Measurements from ENCODE around the gene ITFG2. TPM values are rescaled to one million over a fixed set of nuclear protein-coding genes. Genes with fewer than 3 reads are reported as not detected.

Gene ITFG2
- total RNA-seq (2022; extraction: Qiagen RNA extraction), result 13.3 to 16.5 TPM (median 14.6 TPM) in 5 replicates

DNA sequence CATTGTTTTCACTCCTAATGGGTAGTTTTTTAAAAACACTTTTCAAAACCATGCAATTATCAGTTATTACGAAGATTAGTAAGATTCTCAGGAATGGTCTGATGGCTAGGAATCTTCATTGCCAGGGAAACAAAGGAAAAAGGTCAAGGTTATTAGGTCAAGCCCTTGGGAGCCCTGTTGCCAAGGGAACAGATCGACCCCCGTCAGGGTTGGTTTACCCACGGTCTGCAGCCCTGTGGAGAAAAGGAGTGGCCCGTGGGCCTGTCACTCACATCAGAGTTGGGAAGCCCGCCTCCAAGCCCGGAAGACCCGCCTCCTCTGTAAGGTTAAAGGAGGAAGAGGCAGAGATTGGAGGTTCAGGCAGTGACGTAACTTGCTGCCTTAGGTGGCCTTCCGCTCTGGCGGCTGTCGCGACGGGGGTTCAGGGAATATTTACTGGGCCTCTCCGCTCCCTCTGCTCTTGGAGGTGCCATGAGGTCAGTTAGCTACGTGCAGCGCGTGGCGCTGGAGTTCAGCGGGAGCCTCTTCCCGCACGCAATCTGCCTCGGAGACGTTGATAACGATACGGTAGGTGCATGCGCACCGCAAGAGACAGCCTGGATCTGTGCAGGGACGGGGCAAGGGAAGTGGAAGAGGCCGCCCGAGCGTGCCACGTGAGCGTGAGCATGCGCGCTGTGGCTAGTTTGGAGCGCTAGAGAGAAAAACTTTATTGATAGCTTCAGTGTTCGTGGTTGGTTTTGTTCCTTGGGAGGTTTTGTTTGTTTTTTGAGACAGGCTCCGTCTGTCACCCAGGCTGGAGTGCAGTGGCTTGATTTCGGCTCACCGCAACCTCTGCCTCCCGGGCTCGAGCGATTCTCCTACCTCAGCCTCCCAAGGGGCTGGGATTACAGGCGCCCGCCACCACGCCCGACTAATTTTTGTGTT lies at the start of gene ITFG2:
ITFG2 (plus strand) TSS at position 379 of the 924 bp plus-strand sequence; CDS start at position 472, 93 bp downstream.

DNA sequence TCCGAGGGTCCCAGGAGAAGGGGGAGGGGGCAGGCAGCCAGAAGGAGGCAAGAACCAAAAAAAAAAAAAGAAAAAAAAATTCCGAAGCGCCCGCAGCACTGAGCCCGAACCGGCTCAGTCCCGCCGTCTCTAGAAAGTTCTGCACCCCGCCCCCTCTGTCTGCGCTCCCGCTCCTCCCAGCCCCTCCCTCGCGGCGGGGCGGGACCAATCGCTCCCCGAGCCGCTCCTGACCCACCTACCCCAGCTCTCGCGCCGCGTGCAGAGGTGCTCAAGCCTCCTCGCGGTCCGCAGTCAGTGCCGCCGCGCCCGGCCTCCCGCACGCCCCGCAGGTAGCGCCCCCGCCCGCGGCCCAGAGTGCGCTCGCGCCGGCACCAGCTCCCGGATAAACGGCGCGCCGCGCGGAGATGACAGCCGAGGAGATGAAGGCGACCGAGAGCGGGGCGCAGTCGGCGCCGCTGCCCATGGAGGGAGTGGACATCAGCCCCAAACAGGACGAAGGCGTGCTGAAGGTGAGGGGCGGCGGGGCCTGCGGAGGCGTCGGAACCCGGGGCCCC lies 17.7 kb upstream of the ITFG2 start, which contains the start of gene FKBP4:
FKBP4 (plus strand) TSS at position 235 of the 554 bp plus-strand sequence; CDS start at position 405, 170 bp downstream.

DNA sequence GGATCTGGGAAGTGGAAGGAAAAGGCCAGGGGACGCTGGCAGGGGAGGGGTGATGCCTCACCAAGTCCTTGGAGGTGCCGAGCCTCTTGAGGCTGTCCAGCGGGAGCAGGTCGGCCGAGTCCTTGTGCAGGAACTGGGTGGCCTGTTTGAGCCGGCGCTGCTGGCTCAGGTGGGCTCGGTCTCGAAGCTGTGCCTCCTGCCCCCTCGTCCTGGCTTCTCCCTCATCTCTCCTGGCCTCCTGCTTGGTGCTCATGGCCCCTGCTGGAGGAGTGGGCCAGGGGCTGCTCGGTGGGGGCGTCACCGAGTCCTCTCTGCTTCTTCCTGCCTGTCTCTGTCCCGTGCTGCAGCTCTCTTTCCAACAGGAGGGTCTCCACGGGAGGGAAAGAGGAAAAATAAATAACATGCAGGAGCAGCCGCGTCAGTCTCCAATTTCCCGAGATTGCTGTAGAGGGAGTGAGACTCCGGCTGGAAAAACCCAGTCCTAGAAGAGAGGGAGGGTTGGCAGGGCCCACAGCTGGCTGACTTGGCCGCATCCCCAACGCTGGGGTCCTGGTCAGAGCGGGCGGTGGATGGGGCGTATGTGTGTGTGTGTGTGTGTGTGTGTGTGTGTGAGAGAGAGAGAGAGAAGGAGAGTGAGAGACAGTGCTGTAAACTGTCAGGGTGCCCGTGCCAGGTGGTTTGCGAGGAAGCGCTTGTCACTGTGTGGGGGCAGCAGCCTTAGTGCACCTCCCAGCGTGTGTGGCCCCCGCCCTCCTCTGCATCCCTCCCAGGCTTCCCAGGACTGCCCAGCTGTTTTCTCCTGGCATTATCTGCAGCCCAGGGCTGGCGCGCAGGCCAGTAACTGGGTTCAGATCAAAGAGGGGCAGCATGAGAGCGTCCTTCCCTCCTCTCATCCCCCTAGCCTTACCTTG lies 22.4 kb downstream of the ITFG2 start, which contains the start of gene NRIP2:
NRIP2 (minus strand) TSS at position 455 of the 911 bp plus-strand sequence; CDS start at position 403, 52 bp downstream.

DNA sequence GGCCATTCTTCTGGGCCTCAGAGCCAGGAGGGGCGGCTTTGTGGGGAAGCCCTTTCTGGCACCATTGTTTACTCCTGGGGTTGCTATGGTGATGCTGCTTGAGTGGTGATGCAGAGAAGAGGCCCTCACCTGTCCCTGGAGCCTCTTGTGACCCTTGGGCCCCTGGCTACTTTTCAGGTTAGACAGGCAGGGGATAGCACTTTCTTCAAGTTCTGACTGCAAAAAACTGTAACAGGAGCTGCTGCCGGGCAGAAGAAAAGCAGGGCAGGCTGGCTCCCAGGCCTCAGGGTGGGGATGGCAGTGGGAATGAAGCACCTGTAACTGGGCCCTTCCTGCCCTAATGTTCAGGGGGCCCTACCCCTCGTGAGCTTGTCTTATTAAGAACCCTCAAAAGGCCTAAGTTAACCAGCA lies 44.6 kb downstream of the ITFG2 start, which contains the start of gene TEX52:
TEX52 (minus strand) TSS at position 19 of the 411 bp plus-strand sequence; CDS start at position 6, 13 bp downstream.

Other genes starting within 250 kb of the ITFG2 start
- 90.9 to 103 TPM (median 98.7 TPM) in 5 replicates for gene FKBP4, start 17.7 kb upstream of the ITFG2 start, total RNA-seq (2022; extraction: Qiagen RNA extraction)
- gene NRIP2, start 22.4 kb downstream of the ITFG2 start, total RNA-seq (2022; extraction: Qiagen RNA extraction), result not detected in 5 replicates
- not detected in 5 replicates for gene TEX52, start 44.4 kb downstream of the ITFG2 start, total RNA-seq (2022; extraction: Qiagen RNA extraction)
- gene FOXM1, start 64.5 kb downstream of the ITFG2 start, total RNA-seq (2022; extraction: Qiagen RNA extraction), result 84.5 to 96.5 TPM (median 91.4 TPM) in 5 replicates
- gene RHNO1, start 64.6 kb downstream of the ITFG2 start, total RNA-seq (2022; extraction: Qiagen RNA extraction), result 42.0 to 50.7 TPM (median 47.4 TPM) in 5 replicates
- gene TULP3, start 78.2 kb downstream of the ITFG2 start, total RNA-seq (2022; extraction: Qiagen RNA extraction), result 14.6 to 22.7 TPM (median 19.0 TPM) in 5 replicates
- 41.8 to 46.4 TPM (median 46.1 TPM) in 5 replicates for gene TEAD4, start 146.7 kb downstream of the ITFG2 start, total RNA-seq (2022; extraction: Qiagen RNA extraction)